SK-N-SH treated with all-trans-retinoic acid at 6 μM for 48 hours (cell line): Measurements from ENCODE around the gene MYO19.
A peak's percentile ranks its signal among the peaks of the same experiment; 100 is the strongest.
"Not testable (repeated sequence)": the region's sequence is repeated elsewhere in the genome, so short reads cannot be mapped to it uniquely, and the experiment has no call there.

Source experiments
- ATAC-seq: fragments of 200-7000 bp; cut with Tn5 transposase; 3 replicates; pipeline ENCODE4 v1.9.1; 2020; ENCODE audit warnings: mild to moderate bottlenecking, moderate library complexity
- ARNTL ChIP-seq: fragments of 450-650 bp; formaldehyde crosslinking; IDR thresholded peaks from 2 replicates; pipeline ENCODE4 v1.5.0; 2020; ENCODE audit warnings: low read depth, mild to moderate bottlenecking, moderate library complexity, borderline replicate concordance
- BACH2 ChIP-seq: fragments of 250-450 bp; sonication (Bioruptor Pico); IDR thresholded peaks from 2 replicates; pipeline ENCODE4 v1.9.0; 2021; ENCODE audit warnings: mild to moderate bottlenecking, borderline replicate concordance
- CREB5 ChIP-seq: fragments of 250-450 bp; sonication (Bioruptor Pico); IDR thresholded peaks from 2 replicates; pipeline ENCODE4 v1.5.1; 2020; ENCODE audit warnings: low read depth, mild to moderate bottlenecking, moderate library complexity
- CSDC2 ChIP-seq: fragments of 250-450 bp; sonication (Bioruptor Pico); IDR thresholded peaks from 2 replicates; pipeline ENCODE4 v1.5.0; 2020; ENCODE audit warnings: mild to moderate bottlenecking, moderate library complexity
- CSRNP3 ChIP-seq: fragments of 250-450 bp; sonication (Bioruptor Pico); IDR thresholded peaks from 2 replicates; pipeline ENCODE4 v1.5.1; 2021; ENCODE audit warnings: mild to moderate bottlenecking, moderate library complexity
- ESRRG ChIP-seq: fragments of 250-450 bp; sonication (Bioruptor Pico); IDR thresholded peaks from 2 replicates; pipeline ENCODE4 v1.6.1; 2021; ENCODE audit warnings: mild to moderate bottlenecking
- GLIS3 ChIP-seq: fragments of 250-450 bp; sonication (Bioruptor Pico); IDR thresholded peaks from 2 replicates; pipeline ENCODE4 v1.5.0; 2020; ENCODE audit warnings: mild to moderate bottlenecking, moderate library complexity
- ISL1 ChIP-seq: fragments of 250-450 bp; sonication (Bioruptor Pico); IDR thresholded peaks from 2 replicates; pipeline ENCODE4 v2.1.2; 2022; ENCODE audit warnings: mild to moderate bottlenecking, moderate library complexity
- PATZ1 ChIP-seq: fragments of 250-450 bp; sonication (Bioruptor Pico); IDR thresholded peaks from 2 replicates; pipeline ENCODE4 v1.8.0; 2020; ENCODE audit warnings: mild to moderate bottlenecking, moderate library complexity, borderline replicate concordance
- POU6F1 ChIP-seq: fragments of 250-450 bp; sonication (Bioruptor Pico); IDR thresholded peaks from 2 replicates; pipeline ENCODE4 v1.8.0; 2021; ENCODE audit warnings: low read depth, mild to moderate bottlenecking, moderate library complexity, borderline replicate concordance
- PPARA ChIP-seq: fragments of 250-450 bp; sonication (Bioruptor Pico); IDR thresholded peaks from 2 replicates; pipeline ENCODE4 v1.5.0; 2020; ENCODE audit warnings: mild to moderate bottlenecking, borderline replicate concordance
- RARB ChIP-seq: fragments of 250-450 bp; sonication (Bioruptor Pico); IDR thresholded peaks from 2 replicates; pipeline ENCODE4 v1.8.0; 2021; ENCODE audit warnings: mild to moderate bottlenecking, moderate library complexity
- SNAI2 ChIP-seq: fragments of 250-450 bp; sonication (Bioruptor Pico); IDR thresholded peaks from 2 replicates; pipeline ENCODE4 v1.5.0; 2020; ENCODE audit warnings: mild to moderate bottlenecking, moderate library complexity
- TCF4 ChIP-seq: fragments of 250-450 bp; sonication (Bioruptor Pico); IDR thresholded peaks from 2 replicates; pipeline ENCODE4 v1.8.0; 2021; ENCODE audit warnings: mild to moderate bottlenecking, moderate library complexity, borderline replicate concordance
- TOX ChIP-seq: fragments of 250-450 bp; sonication (Bioruptor Pico); IDR thresholded peaks from 2 replicates; pipeline ENCODE4 v1.8.0; 2021; ENCODE audit warnings: mild to moderate bottlenecking, moderate library complexity, borderline replicate concordance
- TSHZ2 ChIP-seq: fragments of 250-450 bp; sonication (Bioruptor Pico); IDR thresholded peaks from 2 replicates; pipeline ENCODE4 v1.5.0; 2020; ENCODE audit warnings: mild to moderate bottlenecking, moderate library complexity
- ZFP3 ChIP-seq: fragments of 250-450 bp; sonication (Bioruptor Pico); IDR thresholded peaks from 2 replicates; pipeline ENCODE4 v1.5.0; 2020; ENCODE audit warnings: mild to moderate bottlenecking, moderate library complexity
- ZFP30 ChIP-seq: fragments of 450-650 bp; formaldehyde crosslinking; IDR thresholded peaks from 2 replicates; pipeline ENCODE4 v1.5.0; 2022; ENCODE audit warnings: mild to moderate bottlenecking, moderate library complexity
- ZNF565 ChIP-seq: fragments of 450-650 bp; formaldehyde crosslinking; conservative IDR thresholded peaks from 2 replicates; pipeline ENCODE4 v1.5.0; 2020; ENCODE audit warnings: low read depth, mild to moderate bottlenecking, moderate library complexity
- ZNF8 ChIP-seq: fragments of 450-650 bp; formaldehyde crosslinking; IDR thresholded peaks from 2 replicates; pipeline ENCODE4 v1.5.0; 2020; ENCODE audit warnings: mild to moderate bottlenecking, moderate library complexity

The MYO19 gene

GRCh38 chr17:36485805-36486203 is 48.9 kb downstream of the MYO19 start:
- no peak for TF ChIP-seq ZNF565 (CRISPR knock-in tag)
- no peak for TF ChIP-seq CSRNP3 (CRISPR knock-in tag)
- no peak for TF ChIP-seq TCF4 (CRISPR knock-in tag)
- no peak for TF ChIP-seq TOX (CRISPR knock-in tag)
- no peak for TF ChIP-seq POU6F1 (CRISPR knock-in tag)
- TF ChIP-seq PPARA (CRISPR knock-in tag), result no peak
- no peak for TF ChIP-seq BACH2 (CRISPR knock-in tag)
- TF ChIP-seq ZFP3 (CRISPR knock-in tag), result no peak
- no peak for TF ChIP-seq GLIS3 (CRISPR knock-in tag)
- no peak for ATAC-seq

GRCh38 chr17:36485027-36485426 is 49.6 kb downstream of the MYO19 start:
- TF ChIP-seq SNAI2 (CRISPR knock-in tag), result no peak
- no peak for TF ChIP-seq TOX (CRISPR knock-in tag)
- no peak for TF ChIP-seq ISL1 (CRISPR knock-in tag)
- no peak for TF ChIP-seq ARNTL (CRISPR knock-in tag)
- no peak for TF ChIP-seq CSDC2 (CRISPR knock-in tag)
- no peak for TF ChIP-seq CSRNP3 (CRISPR knock-in tag)
- no peak for TF ChIP-seq ZNF8
- TF ChIP-seq POU6F1 (CRISPR knock-in tag), result no peak
- TF ChIP-seq ESRRG (CRISPR knock-in tag), result no peak
- no peak for TF ChIP-seq ZFP3 (CRISPR knock-in tag)
- no peak for TF ChIP-seq PATZ1
- TF ChIP-seq ZFP30 (CRISPR knock-in tag), result no peak
- no peak for ATAC-seq

GRCh38 chr17:36484021-36484420 is 50.6 kb downstream of the MYO19 start:
- not testable (repeated sequence) for ATAC-seq

- TF ChIP-seq ZFP30 (CRISPR knock-in tag) (no peak), CREB5 (CRISPR knock-in tag) (no peak), TSHZ2 (CRISPR knock-in tag) (0 out of 2 replicates have a peak, but pooled peaks have one; percentile 32), ARNTL (CRISPR knock-in tag) (no peak), ISL1 (CRISPR knock-in tag) (no peak), RARB (CRISPR knock-in tag) (no peak), PPARA (CRISPR knock-in tag) (no peak)
- TF ChIP-seq, all 23 proteins: peak for 1
- ATAC-seq, result peak; percentile 90
Measured at GRCh38 chr17:36482611-36483504, 51.8 kb downstream of the MYO19 start.
